H1 (cell line): Measurements from ENCODE around the gene ZHX3. TPM values are rescaled to one million over a fixed set of nuclear protein-coding genes. Genes with fewer than 3 reads are reported as not detected.

ENCODE experiments used
- CHD7 ChIP-seq: fragments of 300-600 bp; sonication (generic); IDR thresholded peaks from 2 replicates; pipeline ENCODE4 v1.7.1; 2012; ENCODE audit warnings: low read length, moderate library complexity, mild to moderate bottlenecking, inconsistent platforms; ENCODE audit not compliant: insufficient replicate concordance
- CREB1 ChIP-seq: IDR thresholded peaks from 2 replicates; pipeline ENCODE4 v1.6.1; 2012; ENCODE audit warnings: inconsistent platforms
- EP300 ChIP-seq, 2 experiments: IDR thresholded peaks; 1 replicate in 1 of 2; 2 replicates in 1 of 2; pipeline ENCODE4 v1.6.1; 2011 to 2012; ENCODE audit warnings: low read depth in 2 of 2, low read length in 2 of 2, mild to moderate bottlenecking in 2 of 2, borderline replicate concordance in 1 of 2, inconsistent platforms in 1 of 2, moderate library complexity in 1 of 2
- GTF2F1 ChIP-seq: IDR thresholded peaks from 2 replicates; pipeline ENCODE4 v1.6.1; 2012; ENCODE audit warnings: low read depth, low read length, improper control_type of control experiment, borderline replicate concordance
- HDAC6 ChIP-seq: IDR thresholded peaks from one replicate; pipeline ENCODE4 v1.7.1; 2012; ENCODE audit warnings: low read depth, mild to moderate bottlenecking, inconsistent platforms, low read length, moderate library complexity
- RAD21 ChIP-seq, 2 experiments: IDR thresholded peaks in 1 of 2; conservative IDR thresholded peaks in 1 of 2; 2 replicates each; pipeline ENCODE4 v1.6.1; 2011; ENCODE audit warnings: low read depth in 2 of 2, low read length in 2 of 2, improper control_type of control experiment in 1 of 2, inconsistent platforms in 1 of 2, mild to moderate bottlenecking in 1 of 2, moderate library complexity in 1 of 2
- SIN3A ChIP-seq, 2 experiments: IDR thresholded peaks in 1 of 2; conservative IDR thresholded peaks in 1 of 2; 2 replicates each; pipeline ENCODE4 v1.6.1; 2011 to 2012; ENCODE audit warnings: low read length in 2 of 2, improper control_type of control experiment in 1 of 2, low read depth in 1 of 2, mild to moderate bottlenecking in 1 of 2
- TBP ChIP-seq: IDR thresholded peaks from 2 replicates; pipeline ENCODE4 v1.6.1; 2011; ENCODE audit warnings: low read depth, low read length, improper control_type of control experiment
- TCF12 ChIP-seq: IDR thresholded peaks from 2 replicates; pipeline ENCODE4 v1.6.1; 2011; ENCODE audit warnings: low read depth, mild to moderate bottlenecking, low read length
- USF2 ChIP-seq: IDR thresholded peaks from 2 replicates; pipeline ENCODE4 v1.6.1; 2011; ENCODE audit warnings: low read length, improper control_type of control experiment
- polyA plus RNA-seq, 7 experiments: library from polyadenylated mRNA; depleted of rRNA in 3 of 7; stranded (reverse) in 5 of 7; unstranded in 2 of 7; fragments of >200 nt in 5 of 7; fragments of 200-250 nt in 2 of 7; gene quantifications; 1 replicate in 5 of 7; 2 replicates in 1 of 7; 4 replicates in 1 of 7; pipeline versions ENCODE4 v1.2.1 to v1.2.3, GENCODE V29; 2011 to 2013; ENCODE audit warnings: missing spikeins in 2 of 7, mixed read lengths in 2 of 7
- total RNA-seq: library from RNA; stranded (reverse); fragmentation: NEBNext Ultra II Directional; extraction: Animal tissue kit (Norgen Biotek cat#: 25700); gene quantifications from 2 replicates; pipeline ENCODE4 v1.2.1, GENCODE V29; 2021

The ZHX3 gene
- total and polyA plus RNA-seq, 2 of the 8 experiments (the other 6 are each of a cell fraction or from before 2014, with no cell fraction given), result 1.00 to 7.8 TPM

- TF ChIP-seq CHD7, result no peak
- TF ChIP-seq TBP, result no peak
- no peak for TF ChIP-seq GTF2F1
- no peak for TF ChIP-seq EP300 (IDR thresholded peaks at IDR 0.05; ENCODE audit: borderline replicate concordance in 1 of 2, low read depth in 2 of 2, low read length in 2 of 2)
- TF ChIP-seq TCF12, result no peak
- no peak for TF ChIP-seq RAD21 (IDR thresholded peaks at IDR 0.05 in 1 of 2, conservative IDR thresholded peaks at IDR 0.05 in 1 of 2; ENCODE audit: low read depth in 2 of 2, low read length in 2 of 2)
- TF ChIP-seq USF2, result no peak
- TF ChIP-seq SIN3A (conservative IDR thresholded peaks at IDR 0.05 in 1 of 2, IDR thresholded peaks at IDR 0.05 in 1 of 2; ENCODE audit: low read depth in 1 of 2, low read length in 2 of 2), result no peak
- TF ChIP-seq HDAC6, result no peak
- no peak for TF ChIP-seq CREB1
Measured at GRCh38 chr20:41349943-41350342, 32.4 kb upstream of the ZHX3 start (continued).
